NB4 (cell line): ENCODE data around the gene MAML2.

ENCODE experiments used
- MYC ChIP-seq: IDR thresholded peaks from 2 replicates; pipeline ENCODE4 v1.6.1; 2011; ENCODE audit warnings: low read depth, low read length
- POLR2A ChIP-seq: IDR thresholded peaks from 2 replicates; pipeline ENCODE4 v1.6.1; 2011; ENCODE audit warnings: mild to moderate bottlenecking; ENCODE audit not compliant: insufficient read length; ENCODE audit errors: extremely low read depth
- TF ChIP-seq, protein P1 (sequence below): IDR thresholded peaks from one replicate; pipeline ENCODE4 v1.5.1; 2012; ENCODE audit warnings: low read depth, low read length
- TF ChIP-seq, protein P2 (sequence below): IDR thresholded peaks from 2 replicates; pipeline ENCODE4 v1.6.1; 2011; ENCODE audit warnings: low read depth, low read length

DNA sequence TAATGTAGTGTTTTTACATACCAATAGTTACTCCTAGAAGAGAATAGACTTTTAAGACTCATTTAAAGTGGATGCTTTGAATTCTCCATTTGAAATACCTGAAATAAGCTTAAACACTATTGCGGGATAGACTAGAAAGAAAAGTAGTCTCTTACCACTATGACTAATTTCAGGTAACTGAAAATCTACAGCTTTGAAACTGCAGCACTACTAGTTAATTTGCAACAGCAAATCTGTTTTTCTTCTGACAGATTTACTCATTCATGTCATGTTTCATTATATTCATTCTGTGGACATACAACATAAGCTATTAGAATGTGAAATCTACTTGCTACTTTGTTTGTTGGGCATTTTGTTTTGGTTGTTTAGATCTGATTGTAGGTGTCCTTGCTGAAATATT lies 153.6 kb downstream of the MAML2 start:
- TF ChIP-seq, protein P1, sequence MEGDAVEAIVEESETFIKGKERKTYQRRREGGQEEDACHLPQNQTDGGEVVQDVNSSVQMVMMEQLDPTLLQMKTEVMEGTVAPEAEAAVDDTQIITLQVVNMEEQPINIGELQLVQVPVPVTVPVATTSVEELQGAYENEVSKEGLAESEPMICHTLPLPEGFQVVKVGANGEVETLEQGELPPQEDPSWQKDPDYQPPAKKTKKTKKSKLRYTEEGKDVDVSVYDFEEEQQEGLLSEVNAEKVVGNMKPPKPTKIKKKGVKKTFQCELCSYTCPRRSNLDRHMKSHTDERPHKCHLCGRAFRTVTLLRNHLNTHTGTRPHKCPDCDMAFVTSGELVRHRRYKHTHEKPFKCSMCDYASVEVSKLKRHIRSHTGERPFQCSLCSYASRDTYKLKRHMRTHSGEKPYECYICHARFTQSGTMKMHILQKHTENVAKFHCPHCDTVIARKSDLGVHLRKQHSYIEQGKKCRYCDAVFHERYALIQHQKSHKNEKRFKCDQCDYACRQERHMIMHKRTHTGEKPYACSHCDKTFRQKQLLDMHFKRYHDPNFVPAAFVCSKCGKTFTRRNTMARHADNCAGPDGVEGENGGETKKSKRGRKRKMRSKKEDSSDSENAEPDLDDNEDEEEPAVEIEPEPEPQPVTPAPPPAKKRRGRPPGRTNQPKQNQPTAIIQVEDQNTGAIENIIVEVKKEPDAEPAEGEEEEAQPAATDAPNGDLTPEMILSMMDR = no peak
- no peak for TF ChIP-seq POLR2A
- no peak for TF ChIP-seq MYC
- TF ChIP-seq, protein P2, sequence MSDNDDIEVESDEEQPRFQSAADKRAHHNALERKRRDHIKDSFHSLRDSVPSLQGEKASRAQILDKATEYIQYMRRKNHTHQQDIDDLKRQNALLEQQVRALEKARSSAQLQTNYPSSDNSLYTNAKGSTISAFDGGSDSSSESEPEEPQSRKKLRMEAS = no peak
